Measurements from ENCODE around the gene P2RY12.
A peak's percentile ranks its signal among the peaks of the same experiment; 100 is the strongest.

P2RY12 gene

DNA sequence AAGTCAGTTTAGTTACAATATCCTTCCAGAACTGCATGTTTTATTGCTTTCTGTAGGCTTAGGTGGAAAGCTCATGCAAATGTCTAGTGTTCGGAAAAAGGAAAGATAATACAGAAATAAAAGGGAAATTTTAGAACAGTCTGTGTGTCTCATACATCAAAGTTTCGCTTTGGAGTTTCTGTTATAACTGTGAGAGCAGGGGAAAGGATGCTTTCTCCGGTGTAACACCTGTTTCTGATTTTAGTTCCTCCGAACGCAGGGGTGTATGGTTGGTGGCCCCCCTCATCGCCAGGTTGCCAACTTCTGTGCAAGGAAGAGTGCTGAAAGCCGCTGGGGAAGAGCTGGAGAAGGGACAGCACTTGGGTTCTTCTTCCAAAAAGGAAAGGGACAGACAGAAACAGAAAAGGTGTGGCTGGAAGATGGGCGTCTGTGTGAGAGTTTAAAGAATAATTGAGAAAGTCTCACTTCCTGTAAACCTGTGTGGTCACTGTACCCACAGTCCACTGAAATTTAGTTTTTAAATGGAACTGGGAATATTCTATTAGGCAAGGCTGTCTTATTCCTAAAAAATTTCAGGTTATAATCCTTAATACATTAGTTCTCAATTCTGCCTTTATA lies 6.7 kb downstream of the P2RY12 start:
- TF ChIP-seq, protein P1, sequence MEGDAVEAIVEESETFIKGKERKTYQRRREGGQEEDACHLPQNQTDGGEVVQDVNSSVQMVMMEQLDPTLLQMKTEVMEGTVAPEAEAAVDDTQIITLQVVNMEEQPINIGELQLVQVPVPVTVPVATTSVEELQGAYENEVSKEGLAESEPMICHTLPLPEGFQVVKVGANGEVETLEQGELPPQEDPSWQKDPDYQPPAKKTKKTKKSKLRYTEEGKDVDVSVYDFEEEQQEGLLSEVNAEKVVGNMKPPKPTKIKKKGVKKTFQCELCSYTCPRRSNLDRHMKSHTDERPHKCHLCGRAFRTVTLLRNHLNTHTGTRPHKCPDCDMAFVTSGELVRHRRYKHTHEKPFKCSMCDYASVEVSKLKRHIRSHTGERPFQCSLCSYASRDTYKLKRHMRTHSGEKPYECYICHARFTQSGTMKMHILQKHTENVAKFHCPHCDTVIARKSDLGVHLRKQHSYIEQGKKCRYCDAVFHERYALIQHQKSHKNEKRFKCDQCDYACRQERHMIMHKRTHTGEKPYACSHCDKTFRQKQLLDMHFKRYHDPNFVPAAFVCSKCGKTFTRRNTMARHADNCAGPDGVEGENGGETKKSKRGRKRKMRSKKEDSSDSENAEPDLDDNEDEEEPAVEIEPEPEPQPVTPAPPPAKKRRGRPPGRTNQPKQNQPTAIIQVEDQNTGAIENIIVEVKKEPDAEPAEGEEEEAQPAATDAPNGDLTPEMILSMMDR (IDR thresholded peaks at IDR 0.05; ENCODE audit: low read length, missing control alignments) = no peak
- H3K4me3 ChIP-seq (replicated peaks; ENCODE audit: low read depth, low read length) = no peak overlapping the region

DNA sequence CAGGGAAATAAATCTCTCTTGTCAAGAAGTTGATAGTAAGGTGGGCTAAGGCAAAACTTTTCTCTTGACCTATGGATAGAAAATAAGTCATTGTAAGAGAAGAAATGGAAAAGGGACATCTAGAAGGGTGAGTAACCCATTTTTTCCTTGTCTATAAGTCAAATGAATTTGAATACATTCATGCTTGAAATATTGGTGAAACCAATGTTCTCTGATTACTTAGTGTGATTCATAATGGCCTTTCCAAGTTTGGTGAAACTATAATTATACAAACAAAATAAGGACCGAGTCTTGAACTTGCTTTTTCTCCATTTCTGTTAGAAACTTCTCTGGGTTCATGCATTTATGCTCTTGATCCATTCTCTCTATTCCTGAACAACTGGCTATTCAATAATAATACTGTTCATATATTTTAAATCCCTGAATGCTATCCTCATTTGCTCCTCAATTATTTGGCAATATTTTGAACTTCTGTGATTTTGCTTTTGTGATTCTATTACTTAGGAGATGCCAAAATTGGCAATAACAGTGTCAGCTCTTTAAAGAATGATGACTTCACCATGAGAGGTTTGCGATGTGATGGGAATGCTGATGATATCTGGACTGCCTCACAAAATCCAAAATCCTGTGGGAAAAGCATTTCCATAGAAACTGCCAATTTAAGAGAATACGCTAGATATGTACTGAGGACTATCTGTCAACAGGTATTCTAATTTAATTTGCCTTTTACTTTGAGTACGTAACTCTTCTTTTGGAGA lies 12.3 kb downstream of the P2RY12 start:
- H3K4me3 ChIP-seq (replicated peaks; ENCODE audit: low read depth, low read length) = no peak overlapping the region
- TF ChIP-seq, protein P1 (IDR thresholded peaks at IDR 0.05; ENCODE audit: low read length, missing control alignments) = no peak
- peak; percentile 22 for DNase-seq (ENCODE audit: low read depth)

More for the DNA sequence above, 6.7 kb downstream of the P2RY12 start:
- DNase-seq (ENCODE audit: low read depth) = no peak

DNA sequence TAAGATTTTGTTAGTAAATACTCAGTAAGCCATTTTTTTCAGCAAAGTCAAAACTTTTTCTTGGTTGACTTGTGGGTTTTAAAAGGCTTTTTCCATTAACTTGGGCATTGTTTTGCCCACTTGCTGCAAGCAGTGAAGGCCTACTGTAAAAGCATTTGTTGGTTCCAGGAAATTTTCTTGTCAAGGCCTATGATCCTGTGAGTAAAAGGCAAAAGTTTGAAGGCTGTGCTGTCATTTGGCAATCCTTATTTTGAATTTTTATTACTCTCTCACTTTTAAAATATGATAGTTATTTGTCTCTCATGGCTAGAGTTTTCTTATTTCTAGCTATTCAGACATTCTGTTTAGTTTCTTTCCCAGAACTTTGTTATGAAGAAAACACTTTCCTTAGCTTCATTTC lies 13.0 kb downstream of the P2RY12 start:
- TF ChIP-seq, protein P1 (IDR thresholded peaks at IDR 0.05; ENCODE audit: low read length, missing control alignments) = no peak
- DNase-seq (ENCODE audit: low read depth) = no peak
- no peak overlapping the region for H3K4me3 ChIP-seq (replicated peaks; ENCODE audit: low read depth, low read length)

DNA sequence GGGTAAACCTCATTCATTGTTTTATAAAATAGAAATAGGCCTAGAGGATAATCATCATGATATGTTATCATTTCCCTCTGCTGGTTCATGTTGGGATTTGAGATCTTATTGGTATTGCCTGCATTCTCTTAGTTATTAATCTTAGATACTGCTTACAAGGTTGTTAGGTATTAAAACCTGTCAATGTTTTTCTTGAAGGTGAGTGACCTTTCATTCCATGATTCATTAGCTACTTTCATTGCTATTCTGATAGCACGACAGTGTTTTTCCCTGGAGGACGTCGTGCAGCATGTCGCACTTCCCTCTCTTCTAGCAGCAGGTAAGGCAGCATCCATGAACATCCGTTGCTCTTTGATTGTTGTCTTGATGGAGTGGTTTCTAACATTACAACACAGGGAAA lies 17.1 kb downstream of the P2RY12 start:
- TF ChIP-seq, protein P1 (IDR thresholded peaks at IDR 0.05; ENCODE audit: low read length, missing control alignments) = no peak
- H3K4me3 ChIP-seq (replicated peaks; ENCODE audit: low read depth, low read length) = no peak overlapping the region
- no peak for DNase-seq (ENCODE audit: low read depth)

DNA sequence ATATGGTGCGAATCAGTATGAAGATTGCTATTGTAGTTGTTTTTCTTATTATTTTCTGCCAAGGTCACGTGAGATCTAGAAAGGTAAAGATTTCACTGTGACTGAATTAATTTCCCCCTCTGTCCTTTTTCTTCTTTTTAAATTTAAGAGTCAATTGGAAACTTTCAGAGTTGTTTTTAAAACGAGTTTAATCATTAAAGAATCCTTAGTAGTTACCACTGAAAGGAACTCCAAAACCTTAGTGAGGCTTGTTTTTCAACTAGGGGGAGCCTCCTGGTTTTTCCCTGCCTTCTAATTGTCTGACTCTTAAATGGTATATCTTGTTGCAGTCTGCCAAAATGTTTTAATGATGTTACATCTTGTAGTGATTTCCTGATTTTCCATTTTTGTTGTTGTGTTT lies 17.6 kb downstream of the P2RY12 start:
- DNase-seq (ENCODE audit: low read depth) = no peak
- TF ChIP-seq, protein P1 (IDR thresholded peaks at IDR 0.05; ENCODE audit: low read length, missing control alignments) = no peak
- H3K4me3 ChIP-seq (replicated peaks; ENCODE audit: low read depth, low read length) = no peak overlapping the region

DNA sequence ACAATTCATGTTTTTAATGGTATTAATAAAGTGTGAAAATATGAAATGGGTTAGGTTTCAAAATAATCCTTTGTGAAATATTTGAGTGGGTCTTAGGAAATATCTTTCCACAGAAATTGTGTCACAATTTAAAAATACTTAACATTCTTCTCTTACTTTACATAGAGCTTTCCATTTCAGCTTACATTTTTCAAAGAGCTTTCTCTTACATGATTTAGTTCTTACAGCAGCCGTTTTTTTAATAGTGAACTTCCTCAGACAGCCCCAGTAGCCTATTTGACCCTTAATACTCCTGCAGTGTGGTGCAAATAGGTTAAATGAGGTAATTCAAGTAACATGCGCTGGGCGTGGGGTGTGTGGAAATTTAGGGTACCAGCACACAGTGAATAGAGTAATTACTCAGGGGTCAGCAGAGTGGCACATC lies 21.8 kb downstream of the P2RY12 start:
- TF ChIP-seq, protein P1 (IDR thresholded peaks at IDR 0.05; ENCODE audit: low read length, missing control alignments) = no peak
- DNase-seq (ENCODE audit: low read depth) = peak; percentile 34
- H3K4me3 ChIP-seq (replicated peaks; ENCODE audit: low read depth, low read length) = no peak overlapping the region
